SHP77 (cell line): ENCODE results near the gene DISC1.

Experiments
- DNase-seq, 2 experiments: peaks; one replicate each; lab custom pipeline; 2025; lab: John Stamatoyannopoulos, UW

DISC1 gene

GRCh38 chr1:232044728-232045127 is 418.1 kb downstream of the DISC1 start:
- no peak for DNase-seq

- DNase-seq = no peak
These were observed 418.8 kb downstream of the DISC1 start for GRCh38 chr1:232045139-232045994.

- no peak for DNase-seq
These were observed 420.1 kb downstream of the DISC1 start for GRCh38 chr1:232046451-232047306.

- DNase-seq = peak in 1 of 2 experiments; percentile 2
These were observed 420.9 kb downstream of the DISC1 start for GRCh38 chr1:232047473-232047872.

GRCh38 chr1:232048481-232048880 is 421.9 kb downstream of the DISC1 start:
- no peak for DNase-seq

GRCh38 chr1:232049335-232049734 is 422.7 kb downstream of the DISC1 start:
- DNase-seq = no peak

GRCh38 chr1:232057217-232057895 is 430.8 kb downstream of the DISC1 start:
- no peak for DNase-seq

GRCh38 chr1:232057896-232058274 is 431.3 kb downstream of the DISC1 start:
- DNase-seq = no peak

GRCh38 chr1:232059726-232060374 is 433.3 kb downstream of the DISC1 start:
- peak; percentile 91 to 93 for DNase-seq

GRCh38 chr1:232062967-232063366 is 436.4 kb downstream of the DISC1 start:
- no peak for DNase-seq

GRCh38 chr1:232066521-232066920 is 439.9 kb downstream of the DISC1 start:
- DNase-seq = no peak

- no peak for DNase-seq
These were observed 447.7 kb downstream of the DISC1 start for GRCh38 chr1:232074265-232074664.

- no peak for DNase-seq
These were observed 451.2 kb downstream of the DISC1 start for GRCh38 chr1:232077809-232078208.

GRCh38 chr1:232084584-232085223 is 458.1 kb downstream of the DISC1 start:
- no peak for DNase-seq

GRCh38 chr1:232090816-232091215 is 464.2 kb downstream of the DISC1 start:
- DNase-seq = no peak
